Hippocampal formation (tissue), 2 donors: Measurements from ENCODE around the gene COMTD1.

Source experiments
- DNase-seq, 2 donors: peaks; one replicate each; lab custom pipeline; 2025; lab: John Stamatoyannopoulos, UW

The COMTD1 gene

DNA sequence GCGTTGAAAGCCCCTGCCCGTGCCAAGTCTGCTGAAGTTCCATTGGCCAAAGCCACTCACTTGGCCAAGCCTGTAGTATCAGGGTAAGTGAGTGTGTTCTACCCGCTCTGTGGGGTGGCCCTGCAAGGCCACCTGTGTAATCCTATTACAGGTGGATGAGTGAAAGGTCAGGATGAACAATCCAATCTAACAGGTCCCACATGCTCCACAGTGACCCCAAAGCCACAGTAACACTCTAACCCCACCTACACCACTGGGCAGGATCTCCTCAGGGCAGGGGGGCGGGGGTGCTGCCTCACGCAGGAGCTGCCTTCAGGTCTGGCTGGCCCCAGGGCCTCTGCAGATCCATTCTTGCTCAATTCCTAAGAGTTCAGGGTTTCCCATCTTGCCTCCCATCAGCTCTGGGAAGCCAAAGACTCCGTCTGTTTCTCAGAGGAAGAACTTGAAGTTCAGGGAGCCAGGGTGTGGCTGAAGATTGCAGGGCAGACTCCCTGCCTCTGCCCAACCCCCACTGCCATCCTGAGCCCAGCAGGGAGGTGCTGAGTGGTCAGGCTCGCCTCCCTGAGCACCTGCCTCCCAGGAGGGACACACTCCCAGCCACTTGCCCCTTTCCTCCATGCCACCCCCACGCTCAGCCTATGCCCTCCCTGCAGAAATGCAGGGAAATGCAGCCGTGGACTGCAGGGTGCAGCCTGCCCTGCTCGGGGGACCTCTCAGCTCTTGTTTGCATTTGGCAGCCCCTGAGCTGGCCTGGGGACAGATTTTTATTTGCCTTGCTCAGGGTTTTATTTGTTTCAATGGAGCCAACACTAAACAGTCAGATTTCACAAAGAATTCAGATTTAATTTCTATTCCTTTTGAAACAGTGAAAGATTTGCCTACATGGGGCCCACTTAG lies 9.8 kb upstream of the COMTD1 start:
- no peak for DNase-seq

DNA sequence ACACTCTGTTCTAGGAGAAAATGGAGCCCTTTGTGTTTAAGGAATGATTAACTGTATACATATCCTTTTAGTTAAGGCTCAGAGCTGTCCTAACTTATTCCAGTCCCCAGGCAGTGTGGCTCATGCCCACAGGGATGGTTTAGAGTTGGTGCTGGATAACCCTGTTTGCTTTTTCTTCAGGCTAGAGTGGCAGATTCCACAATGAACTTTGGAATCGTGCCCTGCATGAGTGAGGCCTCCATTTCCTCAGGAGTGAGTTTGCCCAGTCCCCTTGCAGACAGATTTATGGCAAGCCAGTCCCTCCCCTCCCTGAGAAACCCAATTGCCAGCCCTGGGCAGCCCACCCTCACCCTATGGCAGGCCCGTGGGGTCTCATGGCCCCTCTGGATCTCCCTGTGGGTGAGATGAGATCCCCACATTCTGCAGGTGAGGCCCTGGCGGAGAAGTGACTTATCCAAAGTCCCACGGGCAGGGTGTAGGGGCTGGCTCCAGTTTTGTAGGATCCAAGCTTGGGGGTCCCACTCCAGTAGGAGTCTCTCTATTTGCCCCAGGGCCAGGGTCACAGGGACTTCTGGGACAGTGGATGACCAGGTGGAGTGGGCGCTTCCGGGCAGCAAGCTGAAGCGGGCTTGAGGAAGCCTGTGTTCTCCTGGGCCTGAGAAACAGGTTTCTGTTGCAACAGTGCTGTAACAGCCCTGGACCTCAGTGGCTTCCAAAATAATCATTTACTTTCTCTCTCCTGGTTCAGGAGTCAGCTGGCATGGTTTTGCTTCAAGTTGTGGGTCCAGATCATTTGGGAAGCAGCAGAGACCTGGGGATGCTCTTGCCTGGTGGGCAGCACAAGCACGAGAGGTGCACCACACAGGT lies 9.0 kb upstream of the COMTD1 start:
- no peak for DNase-seq

DNA sequence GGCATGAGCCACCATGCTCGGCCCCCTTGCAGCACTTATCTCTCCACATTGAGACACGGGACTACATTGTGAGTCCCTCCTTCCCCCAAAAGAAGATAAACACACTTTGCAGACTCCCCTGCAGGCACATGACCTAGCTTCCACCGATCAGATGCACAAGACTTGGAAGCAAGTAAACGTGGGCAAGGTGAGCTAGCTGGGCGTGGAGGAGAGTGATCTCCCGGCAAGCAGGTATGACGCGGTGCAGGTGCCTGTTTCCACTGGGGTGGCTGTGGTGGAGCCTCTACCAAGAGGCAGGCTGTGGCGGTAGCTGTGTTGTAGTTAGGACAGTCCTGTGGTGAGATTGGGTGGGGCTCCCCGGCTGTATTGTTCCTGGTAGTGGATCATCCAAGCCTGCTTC lies 7.7 kb upstream of the COMTD1 start:
- no peak for DNase-seq

DNA sequence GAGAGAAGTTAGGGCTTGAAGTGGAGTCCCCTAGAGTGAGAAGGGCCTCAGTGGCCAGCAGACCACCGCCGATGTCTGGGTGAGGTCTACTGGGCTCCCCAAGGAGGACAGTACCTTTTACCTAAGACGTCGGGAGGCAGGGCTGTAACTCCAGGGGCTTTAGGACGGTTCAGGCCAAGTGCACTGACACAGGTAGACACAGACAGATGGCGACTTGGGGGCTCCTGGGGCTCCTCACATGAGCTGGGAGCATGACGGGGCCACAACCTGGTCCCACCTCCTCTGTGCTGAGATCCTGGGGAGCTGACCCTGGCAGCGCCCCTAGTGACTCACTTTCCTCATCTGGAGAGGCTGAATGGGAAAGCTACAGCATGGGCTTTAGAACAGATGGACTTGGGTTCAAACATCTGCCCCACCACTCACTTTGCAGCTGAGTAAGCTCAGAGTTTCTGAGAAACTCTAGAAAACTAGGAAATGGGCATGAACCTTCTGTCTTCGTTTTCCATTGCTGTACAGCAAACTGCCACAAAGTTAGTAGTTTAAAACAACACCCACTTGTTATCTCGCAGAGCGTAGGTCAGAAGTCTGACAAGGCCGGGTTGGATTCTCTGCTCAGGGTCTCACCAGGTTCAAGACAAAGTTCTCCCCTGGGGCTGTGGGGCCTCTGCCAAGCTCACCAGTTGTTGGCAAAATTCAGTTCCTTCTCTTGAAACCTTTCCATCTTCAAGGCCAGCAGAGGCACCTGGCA lies 4.7 kb upstream of the COMTD1 start:
- no peak for DNase-seq

DNA sequence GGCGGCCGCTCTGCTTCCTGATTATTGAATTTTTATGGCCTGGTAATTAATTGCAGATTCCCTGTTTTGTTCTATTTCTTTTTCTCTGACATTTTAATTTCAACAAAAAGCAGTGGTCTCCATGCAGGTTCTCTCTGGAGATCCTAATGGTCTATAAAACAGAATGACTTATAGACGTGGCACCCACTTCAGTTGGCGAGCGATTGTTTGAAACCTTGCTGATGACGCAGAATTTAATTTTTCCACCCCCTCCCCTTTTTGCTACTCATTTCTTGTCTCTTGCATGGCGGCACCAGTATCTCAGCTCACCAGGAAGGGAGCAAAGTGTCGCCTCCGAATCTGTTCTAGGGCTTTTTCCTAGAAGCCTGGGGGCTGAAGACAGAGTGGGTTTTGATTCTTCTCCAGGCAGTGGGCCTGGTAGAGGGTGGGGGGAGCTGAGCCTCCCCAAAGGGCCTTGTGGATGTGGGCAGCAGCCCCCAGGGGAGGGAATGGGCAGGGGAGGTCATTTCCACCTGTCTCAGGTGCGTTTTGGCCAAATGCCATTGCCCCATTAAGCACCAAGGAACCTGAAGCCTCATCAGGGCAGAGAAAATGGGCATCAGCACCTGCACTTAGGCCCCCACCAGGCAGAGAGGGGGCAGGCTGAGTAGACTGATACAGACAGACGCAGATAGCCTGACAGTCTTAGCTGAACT lies 3.5 kb upstream of the COMTD1 start:
- DNase-seq, result no peak

DNA sequence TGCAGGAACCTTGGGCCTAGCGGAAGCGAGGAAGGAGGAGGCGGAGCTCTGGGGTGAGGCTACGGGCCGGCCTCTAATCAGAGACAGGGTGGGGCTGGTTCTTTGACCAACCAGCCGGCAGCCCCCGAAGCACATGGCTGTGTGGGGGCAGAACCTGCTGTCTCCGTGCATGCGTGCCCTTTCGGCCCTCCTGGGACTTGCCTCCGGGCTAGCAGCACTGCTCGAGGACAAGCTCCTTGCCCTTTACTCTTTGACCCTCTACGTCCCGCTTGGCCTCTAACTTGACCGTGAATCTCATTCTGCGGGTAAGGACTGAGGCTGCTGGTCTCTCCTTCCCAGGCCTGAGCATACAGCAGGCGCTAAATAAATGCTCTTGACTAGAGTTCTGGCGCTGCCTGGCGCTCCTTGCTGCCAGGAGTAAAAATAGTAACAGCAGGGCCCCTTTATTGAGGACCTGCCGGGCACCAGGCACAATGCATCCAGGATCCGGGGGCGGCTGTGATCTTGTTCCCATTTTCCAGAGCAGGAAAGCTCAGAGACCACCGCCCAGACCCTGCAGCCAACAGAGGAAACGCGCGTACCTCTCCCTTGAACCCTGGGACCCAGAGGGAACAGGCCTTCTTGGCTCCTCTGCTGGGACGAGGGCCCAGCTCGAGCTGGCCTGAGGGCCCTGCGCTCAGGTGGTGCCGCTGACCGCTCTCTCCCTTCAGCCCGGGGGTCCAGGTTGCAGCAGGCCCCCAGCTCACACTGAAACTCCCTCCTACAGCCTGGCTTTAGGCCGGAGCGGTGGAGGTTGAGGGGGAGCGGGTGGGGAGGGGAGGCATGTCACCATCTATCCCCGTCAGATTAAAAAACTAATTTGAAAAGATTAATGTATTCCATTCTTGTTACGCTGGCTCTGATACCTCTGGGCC lies 2.7 kb upstream of the COMTD1 start:
- no peak for DNase-seq

DNA sequence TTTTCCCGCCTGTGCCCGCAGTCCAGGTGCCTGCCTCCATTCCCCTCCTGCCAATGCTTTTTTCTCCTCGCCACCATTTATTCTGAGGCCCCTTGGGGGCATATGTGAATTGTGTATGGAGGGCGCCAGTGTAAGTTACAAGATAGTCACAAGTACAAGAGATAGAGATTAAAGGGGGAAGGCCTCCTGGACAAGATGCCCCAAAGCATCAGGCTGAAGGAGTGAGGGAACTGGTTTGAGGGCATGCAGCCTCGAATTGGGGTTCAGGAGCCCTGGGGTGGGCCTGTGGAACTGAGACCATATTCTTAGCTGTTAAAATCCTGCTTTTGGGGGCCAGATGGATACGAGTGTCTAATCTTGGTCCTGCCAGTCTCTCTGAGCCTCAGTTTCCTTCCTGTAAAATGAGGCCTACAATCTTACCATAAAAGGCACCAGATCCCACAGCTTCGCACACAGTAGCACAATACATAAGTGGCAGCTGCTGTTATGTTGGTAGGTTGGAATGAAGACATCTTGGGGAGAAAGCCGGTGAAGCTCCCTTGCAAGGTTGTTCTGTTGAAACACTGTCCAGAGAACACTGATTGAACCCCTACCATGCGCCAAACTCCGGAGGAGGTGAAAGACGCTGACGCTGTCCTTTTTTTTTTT lies 545 bp upstream of the COMTD1 start:
- no peak for DNase-seq

DNA sequence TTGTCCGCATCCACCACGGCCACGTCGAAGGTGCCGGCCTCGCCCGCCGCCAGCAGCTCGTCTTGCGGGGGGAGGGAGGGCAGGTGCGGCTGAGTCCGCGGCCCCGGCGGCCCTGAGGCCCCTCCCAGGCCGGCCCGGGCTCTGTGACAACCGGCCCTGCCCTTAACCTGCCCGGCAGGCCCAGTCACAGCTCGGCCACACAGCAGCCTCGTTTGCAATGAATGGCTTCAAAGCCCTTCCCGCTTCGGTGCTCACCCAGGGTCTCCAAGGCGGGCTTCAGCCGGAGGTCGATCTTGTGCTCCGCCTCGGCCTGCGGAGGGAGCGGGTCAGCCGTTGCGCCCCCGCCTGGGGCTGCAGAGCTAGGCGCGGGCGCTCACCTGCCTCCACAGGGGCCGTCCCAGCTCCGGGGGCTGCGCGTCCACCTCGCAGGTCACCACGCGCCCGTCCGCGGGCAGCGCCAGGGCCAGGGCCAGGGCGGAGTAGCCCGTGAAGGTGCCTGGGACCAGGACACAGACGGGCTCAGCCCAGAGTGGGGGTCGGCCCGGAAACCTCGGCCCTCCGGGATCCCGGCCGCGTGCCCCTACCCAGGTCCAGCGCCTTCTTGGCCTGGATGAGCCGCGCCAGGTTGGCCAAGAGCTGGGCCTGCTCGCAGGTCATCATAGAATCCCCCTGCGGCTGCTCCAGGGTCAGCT lies 928 bp downstream of the COMTD1 start:
- DNase-seq, result no peak

DNA sequence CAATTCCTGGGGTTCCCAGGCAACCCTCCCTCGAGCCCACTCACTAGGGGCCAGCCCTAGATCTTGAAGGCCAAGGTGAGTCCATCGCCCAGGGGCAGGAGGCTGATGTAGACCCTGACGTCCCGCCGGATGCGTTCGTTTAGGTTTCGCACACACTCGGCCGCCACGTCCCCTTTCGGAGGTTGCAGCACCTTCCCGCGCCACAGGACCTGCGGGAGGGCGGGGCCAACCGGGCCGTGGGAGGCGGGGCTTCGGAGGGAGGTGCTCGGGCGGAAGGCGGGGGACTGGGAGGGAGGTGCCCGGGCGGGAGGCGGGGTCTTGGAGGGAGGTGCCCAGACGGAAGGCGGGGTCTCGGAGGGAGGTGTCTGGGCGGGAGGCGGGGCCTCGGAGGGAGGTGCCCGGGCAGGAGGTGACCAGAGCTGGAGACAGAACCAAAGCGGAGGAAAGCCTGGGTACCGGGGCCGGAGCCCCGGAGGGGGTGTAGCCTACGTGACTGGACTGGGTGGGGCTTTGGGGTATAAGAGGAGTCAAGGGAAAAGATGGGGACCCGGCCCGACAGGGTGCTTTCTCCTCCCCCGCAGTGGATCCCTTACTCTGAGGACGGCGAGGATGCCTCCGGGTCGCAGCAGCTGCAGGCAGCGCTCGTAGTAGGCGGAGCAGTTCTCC lies 1.6 kb downstream of the COMTD1 start:
- DNase-seq, result peak; percentile 23 to 54

DNA sequence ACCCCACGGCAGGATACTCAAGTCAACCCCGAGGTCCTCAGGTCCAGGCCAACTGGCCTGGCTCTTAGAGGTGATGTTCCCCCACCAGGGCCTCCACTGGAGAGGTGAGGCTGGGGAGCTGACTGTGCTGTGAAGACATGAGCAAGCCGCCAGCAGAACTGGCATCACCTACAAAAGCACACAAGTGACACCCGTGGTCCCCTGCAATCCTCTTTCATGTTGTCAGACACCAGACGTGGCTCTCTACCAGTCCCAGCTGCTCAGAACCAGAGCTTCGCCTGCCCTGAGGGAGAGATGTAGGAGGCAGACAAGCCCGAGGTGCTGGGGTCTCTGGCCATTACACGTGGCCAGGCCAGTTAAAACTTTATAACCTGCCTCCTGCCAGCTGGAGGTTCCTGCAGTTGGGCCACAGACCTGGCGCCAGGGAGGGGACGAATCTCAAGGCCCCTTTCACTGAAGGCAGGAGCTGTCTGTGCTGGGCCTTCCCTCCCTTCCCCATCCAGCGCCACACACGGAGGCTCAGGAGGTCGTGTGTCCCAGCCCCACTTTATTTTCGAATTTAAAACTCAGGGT lies 2.2 kb downstream of the COMTD1 start:
- DNase-seq, result no peak

DNA sequence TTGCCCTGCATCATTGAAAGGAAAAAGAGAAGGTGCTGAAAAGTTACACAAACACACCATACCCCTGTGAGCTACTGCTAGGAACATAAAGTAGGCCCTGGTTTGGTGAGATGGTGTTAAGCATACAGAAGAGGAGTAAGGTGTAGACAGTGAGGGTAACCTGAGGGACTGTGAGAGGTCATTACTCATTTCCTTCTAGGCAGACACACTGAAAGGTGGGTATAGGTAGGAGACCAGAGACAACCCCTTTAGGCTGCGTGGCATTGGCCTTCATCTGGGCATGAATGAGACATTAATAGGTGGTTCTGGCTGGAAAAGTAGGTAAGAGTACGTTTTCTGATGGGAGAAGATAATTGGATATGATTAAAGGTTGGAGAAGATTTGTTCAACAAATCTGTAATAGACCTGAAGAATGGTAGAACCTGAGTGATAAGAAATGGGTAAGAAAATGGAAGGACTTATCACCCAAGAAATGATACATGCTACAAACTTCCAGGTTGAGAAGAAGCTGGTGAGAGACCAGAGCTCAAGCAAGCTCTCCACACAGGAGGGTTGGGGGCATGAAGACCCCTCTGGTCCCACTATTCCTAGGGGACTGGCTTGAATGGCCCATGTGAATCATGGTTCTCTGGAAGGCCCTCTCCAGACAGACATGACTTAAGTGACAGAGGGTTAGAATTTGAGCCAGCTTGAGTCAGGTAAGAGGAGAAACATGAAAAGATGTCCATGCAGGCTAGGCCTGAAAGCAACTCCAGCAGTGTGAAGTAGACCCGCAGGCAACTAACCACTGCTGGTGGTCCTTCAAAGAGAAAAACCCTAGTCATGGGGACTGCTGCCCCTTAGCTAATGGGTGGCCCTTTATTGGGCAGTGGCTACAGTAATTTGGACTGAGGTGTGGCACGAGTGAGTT lies 3.8 kb downstream of the COMTD1 start:
- no peak for DNase-seq

DNA sequence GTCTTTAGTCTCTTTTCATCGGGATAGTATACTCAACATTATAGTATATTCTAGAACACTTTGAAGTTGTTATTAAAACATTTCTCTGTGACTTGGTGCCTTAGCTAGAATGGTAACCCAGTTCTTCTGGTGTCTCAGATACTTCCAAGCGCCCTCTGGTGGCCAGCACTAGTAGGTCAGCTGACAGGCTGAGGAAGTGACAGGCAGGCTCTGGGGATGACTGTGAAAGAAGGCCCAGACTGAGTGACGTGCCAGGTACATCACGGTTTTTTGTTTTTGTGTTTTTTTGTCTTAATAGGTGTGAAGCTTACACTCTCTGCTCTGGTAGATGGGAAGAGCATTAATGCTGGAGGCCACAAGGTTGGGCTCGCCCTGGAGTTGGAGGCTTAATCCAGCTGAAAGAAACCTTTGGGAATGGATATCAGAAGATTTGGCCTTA lies 5.1 kb downstream of the COMTD1 start:
- peak; percentile 87 for DNase-seq

DNA sequence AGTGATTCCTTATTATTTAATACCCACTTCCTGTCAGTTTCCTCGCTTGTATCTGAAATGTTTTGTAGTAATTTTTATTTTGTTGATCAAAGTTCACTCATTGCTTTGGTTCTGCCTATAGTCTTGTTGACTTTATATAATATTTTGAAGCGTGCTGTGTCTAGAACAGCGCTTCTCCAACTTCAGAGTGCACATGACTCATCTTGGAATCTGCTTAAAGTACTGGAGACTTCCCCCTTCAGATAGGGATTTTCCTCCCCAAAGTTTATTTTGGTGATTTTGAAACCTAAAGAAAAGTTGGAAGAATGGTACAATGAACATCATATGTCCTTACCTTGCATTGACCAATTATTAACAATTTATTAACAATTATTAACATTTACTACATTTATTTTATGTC lies 5.8 kb downstream of the COMTD1 start:
- DNase-seq, result no peak

DNA sequence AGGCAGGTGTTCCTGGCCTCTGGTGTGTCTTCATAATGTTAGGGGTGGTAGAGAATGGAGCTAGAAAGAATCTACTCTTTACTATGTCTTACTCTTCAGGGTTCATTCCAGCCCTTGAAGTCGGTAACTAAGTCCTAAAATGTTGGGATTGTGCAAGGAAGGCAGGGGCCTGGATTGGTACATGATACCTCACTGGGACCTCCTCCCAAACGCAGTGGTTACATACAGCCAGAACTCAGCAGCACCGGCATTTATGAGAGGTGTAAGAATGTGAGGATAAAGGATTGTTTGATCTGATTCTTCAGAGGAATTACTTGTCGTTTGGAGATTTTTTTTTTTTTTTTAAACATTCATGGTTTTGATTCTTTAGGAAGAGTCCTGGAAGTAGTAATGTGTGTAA lies 6.9 kb downstream of the COMTD1 start:
- no peak for DNase-seq

DNA sequence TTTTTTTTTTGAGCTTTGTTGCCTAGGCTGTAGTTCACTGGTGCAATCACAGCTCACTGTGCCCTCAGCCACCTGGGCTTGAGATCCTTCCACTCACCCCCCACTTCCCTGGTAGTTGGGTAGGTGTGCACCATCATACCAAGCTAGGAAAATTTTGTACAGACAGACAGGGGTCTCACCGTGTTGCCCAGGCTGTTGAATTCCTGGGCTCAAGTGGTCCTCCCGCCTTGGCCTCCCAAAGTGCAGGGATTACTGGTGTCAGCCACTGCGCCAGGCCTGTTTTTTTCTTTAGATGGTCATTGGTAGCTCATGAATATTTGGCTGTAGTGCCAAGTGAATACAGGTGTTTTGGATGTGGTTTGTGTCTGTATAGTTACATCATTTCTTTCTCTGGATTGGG lies 7.5 kb downstream of the COMTD1 start:
- DNase-seq, result no peak

DNA sequence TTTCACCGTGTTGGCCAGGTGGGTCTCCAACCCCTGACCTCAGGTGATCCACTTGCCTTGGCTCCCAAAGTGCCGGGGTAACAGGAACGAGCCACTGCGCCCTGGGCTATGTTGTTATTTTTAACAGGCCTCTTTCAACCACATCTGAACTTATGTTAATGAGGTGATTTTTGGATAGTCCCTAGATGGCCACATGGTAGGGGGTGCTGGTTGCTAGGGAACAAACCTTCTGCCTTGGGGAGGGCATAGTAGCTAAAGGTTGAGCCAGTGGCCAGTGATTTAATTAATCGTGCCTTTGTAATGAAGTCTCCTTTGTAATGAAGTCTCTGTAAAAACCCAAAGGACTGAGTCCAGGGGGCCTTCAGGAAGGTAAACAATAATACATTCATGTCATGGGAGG lies 9.1 kb downstream of the COMTD1 start:
- DNase-seq, result no peak

DNA sequence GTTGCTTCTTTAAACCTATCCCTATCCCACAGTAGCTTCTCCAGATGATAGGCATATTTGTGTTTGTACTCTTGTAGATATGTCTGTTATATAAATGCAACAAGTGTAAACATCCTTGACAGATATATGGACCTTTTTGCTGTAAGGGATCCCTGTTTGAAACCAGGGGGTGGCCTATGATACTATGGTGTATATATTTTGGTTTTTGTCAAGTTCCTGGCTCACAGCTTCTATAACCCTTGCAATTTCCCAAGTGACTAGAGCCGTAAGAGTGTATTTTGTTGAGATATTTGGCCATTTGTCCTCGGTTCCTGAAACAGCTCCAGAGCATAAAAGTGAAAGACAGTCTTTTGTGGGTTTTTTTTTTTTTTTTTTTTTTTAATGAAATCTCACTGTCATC lies 9.7 kb downstream of the COMTD1 start:
- no peak for DNase-seq
